ENCODE results near the gene RARA.
"Not testable (repeated sequence)": the region's sequence is repeated elsewhere in the genome, so short reads cannot be mapped to it uniquely, and the experiment has no call there.

The RARA gene

GRCh38 chr17:40361063-40361924 lies 52.3 kb downstream of the RARA start:
- DNase-seq = no peak

- no peak for DNase-seq
Measured at GRCh38 chr17:40361925-40362695, 53.1 kb downstream of the RARA start.

GRCh38 chr17:40362696-40363110 lies 53.7 kb downstream of the RARA start:
- DNase-seq = peak; percentile 32

- no peak for DNase-seq
Measured at GRCh38 chr17:40363111-40363827, 54.3 kb downstream of the RARA start.

- DNase-seq = no peak
Measured at GRCh38 chr17:40364121-40364861, 55.3 kb downstream of the RARA start, which contains the start of gene GJD3. Gene GJD3, minus strand, starts transcription at chr17:40364737. Its CDS starts 922 bp downstream, at chr17:40363815.

- no peak for DNase-seq
Measured at GRCh38 chr17:40364906-40365305, 55.9 kb downstream of the RARA start.

GRCh38 chr17:40366076-40366860 lies 57.3 kb downstream of the RARA start:
- no peak for DNase-seq

- no peak for DNase-seq
Measured at GRCh38 chr17:40366861-40367518, 58.0 kb downstream of the RARA start.

GRCh38 chr17:40367728-40368127 lies 58.7 kb downstream of the RARA start:
- not testable (repeated sequence) for DNase-seq

GRCh38 chr17:40369923-40370322 lies 60.9 kb downstream of the RARA start:
- DNase-seq = no peak

GRCh38 chr17:40371261-40371929 lies 62.4 kb downstream of the RARA start:
- no peak for DNase-seq

GRCh38 chr17:40372031-40372430 lies 63.1 kb downstream of the RARA start:
- no peak for DNase-seq

- not testable (repeated sequence) for DNase-seq
Measured at GRCh38 chr17:40372644-40373043, 63.7 kb downstream of the RARA start.

- DNase-seq = peak; percentile 53
Measured at GRCh38 chr17:40373324-40373723, 64.3 kb downstream of the RARA start.

GRCh38 chr17:40373999-40374398 lies 65.0 kb downstream of the RARA start:
- DNase-seq = no peak

GRCh38 chr17:40374821-40375498 lies 66.0 kb downstream of the RARA start:
- no peak for DNase-seq

GRCh38 chr17:40375786-40376185 lies 66.8 kb downstream of the RARA start:
- DNase-seq = not testable (repeated sequence)

- DNase-seq = not testable (repeated sequence)
Measured at GRCh38 chr17:40376541-40376940, 67.6 kb downstream of the RARA start.

- no peak for DNase-seq
Measured at GRCh38 chr17:40377832-40378231, 68.9 kb downstream of the RARA start.

- DNase-seq = no peak
Measured at GRCh38 chr17:40378966-40379365, 70.0 kb downstream of the RARA start.

All from HCEC 1CT (cell line).